Endothelial cell of umbilical vein (primary cell): ENCODE results near the gene ZBTB20. TPM values are rescaled to one million over a fixed set of nuclear protein-coding genes. Genes with fewer than 3 reads are reported as not detected.

ENCODE experiments used
- BruUV-seq: library from RNA; stranded (reverse); fragments of 400-500 nt; replicated peaks from 2 replicates; lab custom pipeline; 2021; lab: Mats Ljungman, UMichigan
- CTCF ChIA-PET: fragments of 300-600, 350-600 bp; sonication (Branson Sonifier 250); formaldehyde crosslinking; loops from one replicate; lab custom pipeline; 2021; ENCODE audit warnings: antibody characterized with exemption, inconsistent platforms; lab: Charles Lee
- POLR2A ChIA-PET: fragments of 300-600, 350-600 bp; sonication (Branson Sonifier 250); formaldehyde crosslinking; loops from one replicate; lab custom pipeline; 2021; ENCODE audit warnings: antibody characterized with exemption, inconsistent platforms; lab: Charles Lee
- DNase-seq: peaks from one replicate; pipeline ENCODE4 v3.0.0-alpha.2; 2011; ENCODE audit warnings: low read depth, low spot score
- FAIRE-seq: peaks from 2 replicates; lab custom pipeline; 2011; peaks lifted over from hg19 to GRCh38; lab: Jason Lieb, UNC
- H2AFZ ChIP-seq: 2 replicates; pipeline ENCODE4 v1.6.0; 2012; ENCODE audit warnings: low read depth, low read length, control low read depth, inconsistent platforms
- H3K27ac ChIP-seq: 2 replicates; pipeline ENCODE4 v1.5.1; 2011; ENCODE audit warnings: low read depth, mild to moderate bottlenecking, control low read depth, low read length, moderate library complexity; ENCODE audit not compliant: insufficient read depth
- H3K27me3 ChIP-seq, 2 experiments: 2 replicates each; pipeline versions ENCODE4 v1.6.0 to v1.6.1; 2011; ENCODE audit warnings: low read length in 2 of 2, mixed read lengths in 1 of 2; ENCODE audit not compliant: control insufficient read depth in 2 of 2, insufficient read depth in 2 of 2
- H3K36me3 ChIP-seq, 2 experiments: 2 replicates in 1 of 2; 3 replicates in 1 of 2; pipeline ENCODE4 v1.5.1; 2011; ENCODE audit warnings: low read length in 2 of 2, mild to moderate bottlenecking in 1 of 2, moderate library complexity in 1 of 2; ENCODE audit not compliant: control insufficient read depth in 2 of 2, insufficient read depth in 2 of 2; ENCODE audit errors: extremely low read depth in 1 of 2
- H3K4me1 ChIP-seq: 3 replicates; pipeline ENCODE4 v1.5.1; 2011; ENCODE audit warnings: mild to moderate bottlenecking, low read length; ENCODE audit not compliant: control insufficient read depth, insufficient read depth; ENCODE audit errors: extremely low read depth
- H3K4me2 ChIP-seq: 2 replicates; pipeline ENCODE4 v1.6.1; 2011; ENCODE audit warnings: low read length, control low read depth, mixed read lengths; ENCODE audit not compliant: insufficient read depth
- H3K4me3 ChIP-seq, 3 experiments: fragments of 200-600 bp in 1 of 3; sonication (generic), shearing (Covaris generic) in 1 of 3; replicated peaks in 1 of 3; 2 replicates each; pipeline ENCODE4 v1.5.1; 2011 to 2016; ENCODE audit warnings: control low read depth in 3 of 3, low read length in 3 of 3, mild to moderate bottlenecking in 2 of 3, inconsistent platforms in 1 of 3, low read depth in 1 of 3, moderate library complexity in 1 of 3; ENCODE audit not compliant: insufficient read depth in 1 of 3
- H3K79me2 ChIP-seq: 2 replicates; pipeline ENCODE4 v1.6.0; 2012; ENCODE audit warnings: low read length, inconsistent platforms; ENCODE audit not compliant: control insufficient read depth, insufficient read depth
- H3K9ac ChIP-seq: replicated peaks from 2 replicates; pipeline ENCODE3; 2011; ENCODE audit warnings: low read length, control low read depth; ENCODE audit not compliant: insufficient read depth; ENCODE audit errors: extremely low read depth
- H3K9me1 ChIP-seq: replicated peaks from 3 replicates; pipeline ENCODE4 v1.6.0; 2011; ENCODE audit warnings: mild to moderate bottlenecking, low read length; ENCODE audit not compliant: control insufficient read depth, insufficient read depth; ENCODE audit errors: extremely low read depth
- H3K9me3 ChIP-seq: replicated peaks from 2 replicates; pipeline ENCODE4 v1.5.1; 2012; ENCODE audit warnings: low read length, inconsistent platforms; ENCODE audit not compliant: control insufficient read depth, insufficient read depth
- H4K20me1 ChIP-seq: replicated peaks from 2 replicates; pipeline ENCODE3; 2011; ENCODE audit warnings: mild to moderate bottlenecking, low read length; ENCODE audit not compliant: control insufficient read depth, insufficient read depth; ENCODE audit errors: extremely low read depth
- EZH2 ChIP-seq: IDR thresholded peaks from 2 replicates; pipeline ENCODE4 v1.6.1; 2012; ENCODE audit warnings: borderline replicate concordance, low read depth, mild to moderate bottlenecking, moderate library complexity, low read length, inconsistent platforms; ENCODE audit not compliant: severe bottlenecking
- FOS ChIP-seq: IDR thresholded peaks from 2 replicates; pipeline ENCODE4 v1.6.1; 2011; ENCODE audit warnings: mild to moderate bottlenecking, low read length, moderate library complexity, borderline replicate concordance; ENCODE audit not compliant: insufficient read depth
- GATA2 ChIP-seq: IDR thresholded peaks from 2 replicates; pipeline ENCODE4 v1.7.0; 2011; ENCODE audit warnings: low read depth, mild to moderate bottlenecking, moderate library complexity, mixed read lengths, low read length; ENCODE audit not compliant: insufficient read length, insufficient read depth
- JUN ChIP-seq: IDR thresholded peaks from 2 replicates; pipeline ENCODE4 v1.6.1; 2011; ENCODE audit warnings: borderline replicate concordance, low read depth; ENCODE audit not compliant: insufficient read length, insufficient read depth
- MYC ChIP-seq: IDR thresholded peaks from one replicate; pipeline ENCODE4 v1.6.1; 2011; ENCODE audit warnings: mild to moderate bottlenecking, low read depth, low read length
- POLR2A ChIP-seq: IDR thresholded peaks from 2 replicates; pipeline ENCODE4 v1.6.1; 2012; ENCODE audit warnings: low read depth, mild to moderate bottlenecking, control low read depth, low read length
- POLR2AphosphoS5 ChIP-seq: IDR thresholded peaks from 2 replicates; pipeline ENCODE4 v1.6.1; 2012; ENCODE audit warnings: low read depth, mild to moderate bottlenecking, control low read depth, low read length, moderate library complexity; ENCODE audit not compliant: insufficient read depth
- dilution Hi-C: fragments of 300-500 bp; cut with MboI; formaldehyde crosslinking; loops from one replicate; pipeline ENCODE4 v1.15.0; 2019; ENCODE audit warnings: low sequenced_read_pairs; ENCODE audit not compliant: extremely low pct_ligation_motif_present
- intact Hi-C: fragments of 100-400 bp; cut with micrococcal nuclease; formaldehyde crosslinking; loops from one replicate; pipeline ENCODE4 v1.10.0; 2022
- polyA plus RNA-seq, 4 experiments: library from polyadenylated mRNA; depleted of rRNA in 3 of 4; stranded (reverse) in 3 of 4; unstranded in 1 of 4; fragments of >200 nt; gene quantifications; 2 replicates each; pipeline versions ENCODE4 v1.2.1 to v1.2.3, GENCODE V29; 2011 to 2012; ENCODE audit warnings: missing spikeins in 1 of 4
- total RNA-seq: library from RNA; stranded (reverse); gene quantifications from 2 replicates; pipeline ENCODE4 v1.2.3, GENCODE V29; 2021
- TF ChIP-seq, protein P1 (sequence below): IDR thresholded peaks from 2 replicates; pipeline ENCODE4 v1.6.1; 2011; ENCODE audit not compliant: insufficient read depth, insufficient read length
- TF ChIP-seq, protein P2 (sequence below), 2 donors: IDR thresholded peaks; 1 replicate in 1 of 2; 2 replicates in 1 of 2; pipeline ENCODE4 v1.5.1; 2011; ENCODE audit warnings: low read length in 2 of 2, mild to moderate bottlenecking in 2 of 2, moderate library complexity in 2 of 2, control low read depth in 1 of 2, inconsistent platforms in 1 of 2, low read depth in 1 of 2; ENCODE audit not compliant: insufficient read depth in 1 of 2; ENCODE audit errors: extremely low read depth in 1 of 2

Gene ZBTB20
- total and polyA plus RNA-seq, 2 donors (not counting 3 experiments of a cell fraction or from before 2014, with no cell fraction given), result 2.1 to 20.5 TPM

DNA sequence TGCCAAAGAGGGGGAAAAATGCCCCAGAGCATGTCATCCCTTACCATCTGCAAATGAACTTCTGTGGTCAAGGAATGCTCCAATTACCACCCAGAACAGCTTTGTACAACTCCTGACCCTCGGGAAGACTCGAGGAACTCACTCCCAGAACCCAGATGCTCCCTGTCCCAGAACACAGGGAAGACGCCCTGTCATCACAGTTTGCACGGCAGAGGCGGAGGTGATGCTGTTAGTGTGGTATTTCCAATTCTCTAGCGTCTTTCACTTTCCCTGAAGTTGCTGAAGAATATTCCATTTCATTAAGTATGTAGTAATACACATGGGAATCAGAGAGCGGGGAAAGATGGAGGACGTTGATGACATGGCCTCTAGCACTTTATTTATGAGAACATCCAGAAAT lies 659.6 kb downstream of the ZBTB20 start:
- H3K36me3 ChIP-seq, result no peaks in the 10 kb centered on the region
- dilution Hi-C loops, result no loop called here
- no peaks in the 10 kb centered on the region for H3K9me3 ChIP-seq
- no peaks in the 10 kb centered on the region for H4K20me1 ChIP-seq
- H3K79me2 ChIP-seq, result no peaks in the 10 kb centered on the region
- no peak overlapping the region for H3K4me3 ChIP-seq
- CTCF ChIA-PET, result interaction anchor here (1.0 kb wide), 1 partner anchor 69 kb away, joined by 4 read pairs; no protein-coding TSS in a partner anchor
- H3K9me1 ChIP-seq, result no peaks in the 10 kb centered on the region
- H2AFZ ChIP-seq, result no peak overlapping the region
- H3K9ac ChIP-seq, result no peak overlapping the region
- no TSS peak for BruUV-seq
- POLR2A ChIA-PET, result no interaction called here
- H3K27me3 ChIP-seq, result no peaks in the 10 kb centered on the region
- intact Hi-C loops, result no loop called here
- TF ChIP-seq EZH2 (no peak), FOS (no peak), POLR2A (no peak), POLR2AphosphoS5 (no peak), MYC (no peak), JUN (no peak), GATA2 (no peak)
- TF ChIP-seq, protein P1, sequence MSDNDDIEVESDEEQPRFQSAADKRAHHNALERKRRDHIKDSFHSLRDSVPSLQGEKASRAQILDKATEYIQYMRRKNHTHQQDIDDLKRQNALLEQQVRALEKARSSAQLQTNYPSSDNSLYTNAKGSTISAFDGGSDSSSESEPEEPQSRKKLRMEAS, result no peak
- TF ChIP-seq, protein P2, sequence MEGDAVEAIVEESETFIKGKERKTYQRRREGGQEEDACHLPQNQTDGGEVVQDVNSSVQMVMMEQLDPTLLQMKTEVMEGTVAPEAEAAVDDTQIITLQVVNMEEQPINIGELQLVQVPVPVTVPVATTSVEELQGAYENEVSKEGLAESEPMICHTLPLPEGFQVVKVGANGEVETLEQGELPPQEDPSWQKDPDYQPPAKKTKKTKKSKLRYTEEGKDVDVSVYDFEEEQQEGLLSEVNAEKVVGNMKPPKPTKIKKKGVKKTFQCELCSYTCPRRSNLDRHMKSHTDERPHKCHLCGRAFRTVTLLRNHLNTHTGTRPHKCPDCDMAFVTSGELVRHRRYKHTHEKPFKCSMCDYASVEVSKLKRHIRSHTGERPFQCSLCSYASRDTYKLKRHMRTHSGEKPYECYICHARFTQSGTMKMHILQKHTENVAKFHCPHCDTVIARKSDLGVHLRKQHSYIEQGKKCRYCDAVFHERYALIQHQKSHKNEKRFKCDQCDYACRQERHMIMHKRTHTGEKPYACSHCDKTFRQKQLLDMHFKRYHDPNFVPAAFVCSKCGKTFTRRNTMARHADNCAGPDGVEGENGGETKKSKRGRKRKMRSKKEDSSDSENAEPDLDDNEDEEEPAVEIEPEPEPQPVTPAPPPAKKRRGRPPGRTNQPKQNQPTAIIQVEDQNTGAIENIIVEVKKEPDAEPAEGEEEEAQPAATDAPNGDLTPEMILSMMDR (IDR thresholded peaks at IDR 0.05; ENCODE audit: extremely low read depth in 1 of 2, insufficient read depth in 1 of 2, low read depth in 1 of 2, low read length in 2 of 2), result no peak
- H3K27ac ChIP-seq, result no peak overlapping the region
- DNase-seq (no peak), FAIRE-seq (no peak)
- H3K4me1 ChIP-seq, result no peaks in the 10 kb centered on the region
- H3K4me2 ChIP-seq, result no peak overlapping the region
